ENCODE data around the gene ODAD4. TPM values are rescaled to one million over a fixed set of nuclear protein-coding genes. Genes with fewer than 3 reads are reported as not detected.
"Not testable (repeated sequence)": the region's sequence is repeated elsewhere in the genome, so short reads cannot be mapped to it uniquely, and the experiment has no call there.

Gene ODAD4
- total RNA-seq, 1 experiment from 2014 or later: 0.98 TPM

GRCh38 chr17:41909088-41909487 is 21.3 kb upstream of the ODAD4 start:
- DNase-seq (ENCODE audit: low read depth, low spot score): no peak

GRCh38 chr17:41910701-41911391 is 19.6 kb upstream of the ODAD4 start:
- no peak for DNase-seq (ENCODE audit: low read depth, low spot score)
- in situ Hi-C loops (cut with HindIII; ENCODE audit: low pct_unique_long_range_greater_than_20kb, low sequenced_read_pairs): no loop called here

More at GRCh38 chr17:41909088-41909487, 21.3 kb upstream of the ODAD4 start:
- in situ Hi-C loops (cut with HindIII; ENCODE audit: low pct_unique_long_range_greater_than_20kb, low sequenced_read_pairs): no loop called here

DNA sequence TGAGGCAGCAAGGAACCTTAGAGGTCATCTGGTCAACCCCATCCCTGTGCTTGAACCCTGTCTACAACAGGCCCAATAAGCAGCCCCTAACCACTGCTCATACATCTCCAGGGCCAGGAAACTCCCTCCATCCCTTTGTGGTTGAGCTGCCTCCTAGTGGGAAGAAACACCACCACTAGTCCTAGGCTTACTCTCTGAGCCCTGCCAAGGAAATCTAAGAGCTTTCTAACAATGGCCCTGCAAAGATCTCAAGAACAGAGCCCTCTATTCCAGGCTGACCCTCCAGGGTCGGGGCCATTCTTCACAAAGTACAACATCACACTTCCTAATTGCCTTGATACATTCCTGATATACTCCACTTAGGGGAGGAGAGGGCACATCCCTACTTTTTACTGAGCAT is 17.5 kb upstream of the ODAD4 start:
- in situ Hi-C loops (cut with HindIII; ENCODE audit: low pct_unique_long_range_greater_than_20kb, low sequenced_read_pairs): no loop called here
- DNase-seq (ENCODE audit: low read depth, low spot score): no peak

GRCh38 chr17:41913798-41914197 is 16.6 kb upstream of the ODAD4 start:
- no peak for DNase-seq (ENCODE audit: low read depth, low spot score)
- in situ Hi-C loops (cut with HindIII; ENCODE audit: low pct_unique_long_range_greater_than_20kb, low sequenced_read_pairs): no loop called here

DNA sequence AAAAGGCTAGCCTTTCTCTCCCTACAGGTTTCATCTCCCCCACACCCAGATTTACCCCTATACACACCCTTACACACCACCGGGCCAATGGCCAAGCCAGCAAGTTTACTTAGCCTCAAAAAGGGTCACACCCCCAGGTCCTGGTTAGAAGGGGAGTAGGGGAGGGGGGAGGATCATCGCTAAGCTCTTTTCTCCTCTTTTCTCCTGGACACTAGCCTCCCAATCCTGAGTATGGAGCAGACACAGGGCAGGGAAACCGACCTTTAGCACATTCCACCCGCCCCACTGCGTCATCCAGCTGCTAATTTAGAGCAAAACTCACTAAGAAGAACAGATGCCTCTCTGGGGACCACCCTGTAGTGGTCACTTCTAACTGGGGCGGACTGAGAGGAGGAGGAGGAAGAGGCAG is 16.1 kb upstream of the ODAD4 start:
- DNase-seq (ENCODE audit: low read depth, low spot score): no peak
- in situ Hi-C loops (cut with HindIII; ENCODE audit: low pct_unique_long_range_greater_than_20kb, low sequenced_read_pairs): no loop called here

- in situ Hi-C loops (cut with HindIII; ENCODE audit: low pct_unique_long_range_greater_than_20kb, low sequenced_read_pairs): no loop called here
- no peak for DNase-seq (ENCODE audit: low read depth, low spot score)
Observed at GRCh38 chr17:41915020-41915419, 15.4 kb upstream of the ODAD4 start.

DNA sequence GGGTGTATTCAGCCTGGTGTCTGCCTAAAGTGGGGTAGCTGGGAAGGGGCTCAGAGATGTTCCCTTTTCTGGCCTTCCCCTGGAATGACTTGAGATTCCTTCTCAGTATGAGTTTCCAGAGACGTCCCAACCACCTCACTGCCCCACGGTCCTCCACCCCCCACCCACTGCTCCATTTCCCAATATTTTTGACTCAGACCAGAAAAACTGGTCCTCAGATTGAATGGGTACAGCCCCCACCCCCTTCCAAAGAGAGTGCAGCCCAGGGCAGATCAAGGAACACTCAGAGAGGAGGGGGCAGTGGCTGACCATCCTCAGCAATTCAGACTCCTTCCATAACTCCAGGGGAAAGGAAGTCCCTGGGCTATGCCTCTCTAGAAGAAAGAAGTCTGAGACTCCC is 14.9 kb upstream of the ODAD4 start:
- DNase-seq (ENCODE audit: low read depth, low spot score): no peak
- in situ Hi-C loops (cut with HindIII; ENCODE audit: low pct_unique_long_range_greater_than_20kb, low sequenced_read_pairs): no loop called here

- peak; percentile 45 for DNase-seq (ENCODE audit: low read depth, low spot score)
- in situ Hi-C loops (cut with HindIII; ENCODE audit: low pct_unique_long_range_greater_than_20kb, low sequenced_read_pairs): no loop called here
Observed at GRCh38 chr17:41917192-41917591, 13.2 kb upstream of the ODAD4 start.

DNA sequence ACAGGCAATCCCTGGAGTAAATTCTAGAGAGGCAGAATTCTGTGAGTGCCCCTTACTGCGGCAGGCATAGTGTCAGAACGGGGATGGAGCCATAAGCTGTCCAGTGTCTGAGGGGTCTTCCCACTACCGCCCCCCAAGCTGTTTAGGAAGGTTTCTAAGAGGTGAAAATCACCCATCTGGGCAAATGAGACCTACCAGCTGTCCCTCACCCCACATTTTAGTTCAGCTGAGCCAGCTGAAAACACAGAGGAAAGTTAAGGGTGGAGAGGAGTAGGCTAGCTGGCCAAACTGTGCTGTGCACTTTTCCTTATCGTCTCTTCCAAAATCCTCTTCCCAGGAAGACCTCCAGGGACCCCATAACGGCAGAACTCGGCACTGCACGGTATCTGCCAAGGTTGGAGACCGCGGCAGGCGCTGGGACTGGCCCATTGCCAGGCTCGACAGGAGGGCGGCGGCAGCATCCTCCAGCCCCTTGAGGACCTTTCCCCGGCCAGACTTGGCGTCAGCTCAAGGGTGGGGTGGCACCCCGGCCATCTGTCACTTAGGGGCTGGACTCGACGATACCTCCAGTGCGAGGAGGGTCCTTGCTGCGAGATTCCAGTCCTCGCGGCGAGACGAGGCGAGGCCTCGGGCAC is 12.6 kb upstream of the ODAD4 start:
- peak; percentile 9 for DNase-seq (ENCODE audit: low read depth, low spot score)
- in situ Hi-C loops (cut with HindIII; ENCODE audit: low pct_unique_long_range_greater_than_20kb, low sequenced_read_pairs): no loop called here

GRCh38 chr17:41918314-41919164 is 11.9 kb upstream of the ODAD4 start, which contains the start of gene ACLY:
Gene ACLY (minus strand): TSS chr17:41918951. CDS start chr17:41913873, 5,078 bp downstream.
- peak; percentile 97 for DNase-seq (ENCODE audit: low read depth, low spot score)
- in situ Hi-C loops (cut with HindIII; ENCODE audit: low pct_unique_long_range_greater_than_20kb, low sequenced_read_pairs): no loop called here

DNA sequence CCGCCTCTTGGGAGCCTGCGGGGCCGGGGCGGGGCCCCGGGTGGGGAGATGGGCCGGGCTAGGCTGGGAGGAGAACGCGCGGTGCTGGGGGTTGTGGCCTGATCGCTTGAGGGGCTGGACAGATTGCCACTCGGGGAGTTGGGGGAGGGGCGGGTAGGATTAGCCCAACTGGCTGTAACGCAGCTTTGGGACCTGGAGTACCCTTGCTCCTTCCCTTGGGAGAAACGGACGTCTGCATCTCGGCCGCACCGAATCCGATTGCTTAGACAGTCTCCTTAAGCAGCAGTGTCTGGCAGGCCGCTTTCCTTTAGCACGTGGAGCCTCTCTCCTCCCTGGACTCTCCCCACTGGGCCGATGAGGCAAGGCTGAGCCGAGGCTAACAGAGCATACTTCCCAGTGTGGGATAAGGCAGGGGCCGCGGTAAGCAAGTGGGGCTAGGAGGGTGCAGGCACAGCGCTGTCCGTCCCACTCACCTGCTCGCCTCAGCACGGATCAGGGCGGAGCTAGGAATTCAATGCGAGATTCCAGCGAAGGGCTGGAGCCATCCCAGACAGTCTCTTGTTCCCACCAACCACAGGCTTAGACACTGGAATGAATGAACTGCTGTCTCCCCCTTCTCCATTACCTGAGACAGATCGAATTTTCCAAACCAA is 11.1 kb upstream of the ODAD4 start:
- DNase-seq (ENCODE audit: low read depth, low spot score): no peak
- in situ Hi-C loops (cut with HindIII; ENCODE audit: low pct_unique_long_range_greater_than_20kb, low sequenced_read_pairs): no loop called here

GRCh38 chr17:41919840-41920579 is 10.4 kb upstream of the ODAD4 start:
- DNase-seq (ENCODE audit: low read depth, low spot score): no peak
- in situ Hi-C loops (cut with HindIII; ENCODE audit: low pct_unique_long_range_greater_than_20kb, low sequenced_read_pairs): no loop called here

GRCh38 chr17:41920580-41920955 is 9.8 kb upstream of the ODAD4 start:
- in situ Hi-C loops (cut with HindIII; ENCODE audit: low pct_unique_long_range_greater_than_20kb, low sequenced_read_pairs): no loop called here
- no peak for DNase-seq (ENCODE audit: low read depth, low spot score)

DNA sequence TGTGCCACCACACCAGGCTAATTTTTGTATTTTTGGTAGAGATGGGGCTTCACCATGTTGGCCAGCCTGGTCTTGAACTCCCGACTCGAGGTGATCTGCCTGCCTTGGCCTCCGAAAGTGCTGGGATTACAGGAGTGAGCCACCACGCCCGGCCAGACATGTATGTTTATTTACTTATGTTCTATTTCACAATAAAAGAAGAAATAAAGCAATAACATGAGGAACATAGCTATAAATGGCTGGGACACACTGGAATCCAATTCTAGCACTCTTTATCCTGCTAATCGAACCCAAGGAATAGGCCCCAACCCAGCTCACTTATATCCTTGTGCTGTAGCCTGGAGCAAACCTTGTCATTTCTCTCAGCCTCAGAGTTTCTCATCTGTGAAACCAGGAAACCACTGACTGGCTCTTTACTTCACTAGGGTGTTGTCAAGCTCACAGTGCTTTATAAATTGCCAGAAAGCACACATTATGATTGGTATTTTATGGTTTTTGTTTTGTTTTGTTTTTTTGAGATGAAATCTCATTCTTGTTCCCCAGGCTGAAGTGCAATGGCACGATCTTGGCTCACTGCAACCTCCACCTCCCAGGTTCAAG is 4.3 kb upstream of the ODAD4 start:
- in situ Hi-C loops (cut with HindIII; ENCODE audit: low pct_unique_long_range_greater_than_20kb, low sequenced_read_pairs): no loop called here
- DNase-seq (ENCODE audit: low read depth, low spot score): no peak

- in situ Hi-C loops (cut with HindIII; ENCODE audit: low pct_unique_long_range_greater_than_20kb, low sequenced_read_pairs): no loop called here
- no peak for DNase-seq (ENCODE audit: low read depth, low spot score)
Observed at GRCh38 chr17:41928693-41929251, 1.6 kb upstream of the ODAD4 start.

DNA sequence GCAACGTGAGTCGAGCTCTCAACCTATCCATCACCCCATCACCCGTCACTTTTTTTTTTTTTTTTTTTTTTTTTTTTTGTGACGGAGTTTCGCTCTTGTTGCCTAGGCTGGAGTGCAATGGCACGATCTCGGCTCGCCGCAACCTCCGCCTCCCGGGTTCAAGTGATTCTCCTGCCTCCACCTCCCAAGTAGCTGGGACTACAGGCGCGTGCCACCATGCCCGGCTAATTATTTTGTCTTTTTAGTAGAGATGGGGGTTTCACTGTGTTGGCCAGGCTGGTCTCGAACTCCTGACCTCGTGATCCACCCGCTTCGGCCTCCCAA is 378 bp downstream of the ODAD4 start:
- in situ Hi-C loops (cut with HindIII; ENCODE audit: low pct_unique_long_range_greater_than_20kb, low sequenced_read_pairs); DNase-seq (ENCODE audit: low read depth, low spot score): not testable (repeated sequence)

DNA sequence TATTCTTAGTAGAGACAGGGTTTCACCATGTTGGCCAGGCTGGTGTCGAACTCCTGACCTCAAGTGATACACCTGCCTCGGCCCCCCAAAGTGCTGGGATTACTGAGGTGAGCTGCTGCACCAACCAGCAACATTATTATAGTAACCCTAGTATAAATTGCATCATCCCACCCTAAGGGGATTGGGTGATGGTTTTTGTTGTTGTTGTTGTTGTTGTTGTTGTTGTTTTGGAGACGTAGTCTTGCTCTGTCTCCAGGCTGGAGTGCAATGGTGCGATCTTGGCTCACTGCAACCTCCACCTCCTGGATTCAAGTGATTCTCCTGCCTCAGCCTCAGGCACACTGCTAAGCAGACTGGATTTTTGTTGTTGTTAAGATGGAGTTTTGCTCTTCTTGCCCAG is 1.3 kb downstream of the ODAD4 start:
- DNase-seq (ENCODE audit: low read depth, low spot score); in situ Hi-C loops (cut with HindIII; ENCODE audit: low pct_unique_long_range_greater_than_20kb, low sequenced_read_pairs): not testable (repeated sequence)
